ENCODE measurements around the gene ATP6V0A4.

GRCh38 chr7:138684340-138684739 lies 113.7 kb downstream of the ATP6V0A4 start:
- TF ChIP-seq CTCF (IDR thresholded peaks at IDR 0.05 in 2 of 3, conservative IDR thresholded peaks at IDR 0.05 in 1 of 3; ENCODE audit: borderline replicate concordance in 1 of 3, insufficient read depth in 1 of 3, low read depth in 2 of 3, low read length in 2 of 3) (no peak), RAD21 (IDR thresholded peaks at IDR 0.05; ENCODE audit: low read depth) (no peak), POLR2A (IDR thresholded peaks at IDR 0.05; ENCODE audit: borderline replicate concordance, extremely low read depth, insufficient read depth, insufficient read length) (no peak), YY1 (IDR thresholded peaks at IDR 0.05; ENCODE audit: extremely low read depth, insufficient replicate concordance, low read depth, low read length) (no peak)
